AG20443 (cell line): ENCODE measurements around the gene CLCA1.
"Not testable (repeated sequence)": the region's sequence is repeated elsewhere in the genome, so short reads cannot be mapped to it uniquely, and the experiment has no call there.

ENCODE experiments used
- DNase-seq: peaks from one replicate; pipeline ENCODE4 v3.0.0; 2012; ENCODE audit warnings: low spot score, mixed read lengths

CLCA1 gene

GRCh38 chr1:86466109-86466844 is 2.5 kb upstream of the CLCA1 start:
- DNase-seq, result no peak

GRCh38 chr1:86466986-86467385 is 1.7 kb upstream of the CLCA1 start:
- peak; percentile 50 for DNase-seq

GRCh38 chr1:86470859-86471258 is 2.1 kb downstream of the CLCA1 start:
- DNase-seq, result no peak

GRCh38 chr1:86471291-86471690 is 2.6 kb downstream of the CLCA1 start:
- no peak for DNase-seq

- no peak for DNase-seq
Observed at GRCh38 chr1:86472152-86472551, 3.4 kb downstream of the CLCA1 start.

- no peak for DNase-seq
Observed at GRCh38 chr1:86472767-86473166, 4.0 kb downstream of the CLCA1 start.

GRCh38 chr1:86477256-86477655 is 8.5 kb downstream of the CLCA1 start:
- DNase-seq, result no peak

- no peak for DNase-seq
Observed at GRCh38 chr1:86477682-86478081, 9.0 kb downstream of the CLCA1 start.

- no peak for DNase-seq
Observed at GRCh38 chr1:86478416-86479156, 9.9 kb downstream of the CLCA1 start.

GRCh38 chr1:86481966-86482365 is 13.2 kb downstream of the CLCA1 start:
- DNase-seq, result no peak

GRCh38 chr1:86487131-86487810 is 18.5 kb downstream of the CLCA1 start:
- DNase-seq, result peak; percentile 91

GRCh38 chr1:86487811-86488141 is 19.0 kb downstream of the CLCA1 start:
- DNase-seq, result no peak

- no peak for DNase-seq
Observed at GRCh38 chr1:86489242-86489878, 20.6 kb downstream of the CLCA1 start.

GRCh38 chr1:86491171-86491950 is 22.6 kb downstream of the CLCA1 start:
- no peak for DNase-seq

- DNase-seq, result no peak
Observed at GRCh38 chr1:86498281-86498680, 29.6 kb downstream of the CLCA1 start.

- DNase-seq, result no peak
Observed at GRCh38 chr1:86499987-86500593, 31.4 kb downstream of the CLCA1 start.

GRCh38 chr1:86500714-86501113 is 32.0 kb downstream of the CLCA1 start:
- DNase-seq, result no peak

- DNase-seq, result not testable (repeated sequence)
Observed at GRCh38 chr1:86502125-86502646, 33.5 kb downstream of the CLCA1 start.

GRCh38 chr1:86502721-86503405 is 34.1 kb downstream of the CLCA1 start:
- no peak for DNase-seq

- no peak for DNase-seq
Observed at GRCh38 chr1:86503406-86504136, 34.8 kb downstream of the CLCA1 start.
